ENCODE measurements around the gene KCNQ5.

DNA sequence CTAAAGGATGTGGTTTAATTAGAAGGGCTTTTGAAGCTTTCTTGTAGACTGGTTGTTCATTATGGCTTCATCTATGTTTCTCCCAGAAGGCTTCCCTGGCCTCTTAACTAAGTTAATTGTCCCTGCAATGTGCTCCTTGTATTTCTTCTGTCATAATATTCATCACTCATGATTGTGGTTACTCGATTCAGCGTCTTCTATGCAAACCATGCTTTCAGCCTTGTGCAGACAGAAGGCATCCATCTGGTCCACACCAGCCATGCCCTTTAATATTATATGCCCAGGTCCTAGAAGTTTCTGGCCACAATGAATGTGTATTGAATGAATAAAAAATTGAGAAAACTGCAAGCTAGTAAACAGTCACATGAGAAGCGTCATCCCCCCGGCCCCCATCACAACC lies 440.3 kb downstream of the KCNQ5 start:
- TF ChIP-seq, protein P1, sequence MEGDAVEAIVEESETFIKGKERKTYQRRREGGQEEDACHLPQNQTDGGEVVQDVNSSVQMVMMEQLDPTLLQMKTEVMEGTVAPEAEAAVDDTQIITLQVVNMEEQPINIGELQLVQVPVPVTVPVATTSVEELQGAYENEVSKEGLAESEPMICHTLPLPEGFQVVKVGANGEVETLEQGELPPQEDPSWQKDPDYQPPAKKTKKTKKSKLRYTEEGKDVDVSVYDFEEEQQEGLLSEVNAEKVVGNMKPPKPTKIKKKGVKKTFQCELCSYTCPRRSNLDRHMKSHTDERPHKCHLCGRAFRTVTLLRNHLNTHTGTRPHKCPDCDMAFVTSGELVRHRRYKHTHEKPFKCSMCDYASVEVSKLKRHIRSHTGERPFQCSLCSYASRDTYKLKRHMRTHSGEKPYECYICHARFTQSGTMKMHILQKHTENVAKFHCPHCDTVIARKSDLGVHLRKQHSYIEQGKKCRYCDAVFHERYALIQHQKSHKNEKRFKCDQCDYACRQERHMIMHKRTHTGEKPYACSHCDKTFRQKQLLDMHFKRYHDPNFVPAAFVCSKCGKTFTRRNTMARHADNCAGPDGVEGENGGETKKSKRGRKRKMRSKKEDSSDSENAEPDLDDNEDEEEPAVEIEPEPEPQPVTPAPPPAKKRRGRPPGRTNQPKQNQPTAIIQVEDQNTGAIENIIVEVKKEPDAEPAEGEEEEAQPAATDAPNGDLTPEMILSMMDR (IDR thresholded peaks at IDR 0.05), result no peak
- no peak for TF ChIP-seq POLR2A (IDR thresholded peaks at IDR 0.05)
